Memory B cell (primary cell): ENCODE results near the gene CSNK1A1L.

ENCODE experiments used
- ATAC-seq: fragments of 150-1000 bp; cut with Tn5 transposase; 2 replicates; pipeline ENCODE4 v1.10.0; 2021; ENCODE audit warnings: low read depth, mild to moderate bottlenecking, moderate library complexity
- DNase-seq, 2 donors: peaks; one replicate each; pipeline ENCODE4 v3.0.0; 2022; ENCODE audit warnings: low spot score in 2 of 2
- H3K27ac Mint-ChIP-seq: one replicate; pipeline ENCODE4 v1.8.0; 2022; ENCODE audit warnings: mild to moderate bottlenecking, moderate library complexity, mixed read lengths
- H3K27me3 Mint-ChIP-seq: one replicate; pipeline ENCODE4 v1.8.0; 2022; ENCODE audit warnings: mixed read lengths
- H3K36me3 Mint-ChIP-seq: one replicate; pipeline ENCODE4 v1.8.0; 2022; ENCODE audit warnings: mild to moderate bottlenecking, mixed read lengths
- H3K4me1 Mint-ChIP-seq: one replicate; pipeline ENCODE4 v1.8.0; 2022; ENCODE audit warnings: mixed read lengths
- H3K4me3 Mint-ChIP-seq: one replicate; pipeline ENCODE4 v1.8.0; 2022; ENCODE audit warnings: mild to moderate bottlenecking, moderate library complexity, mixed read lengths
- H3K9me3 Mint-ChIP-seq: one replicate; pipeline ENCODE4 v1.8.0; 2022; ENCODE audit warnings: mixed read lengths

Gene CSNK1A1L

DNA sequence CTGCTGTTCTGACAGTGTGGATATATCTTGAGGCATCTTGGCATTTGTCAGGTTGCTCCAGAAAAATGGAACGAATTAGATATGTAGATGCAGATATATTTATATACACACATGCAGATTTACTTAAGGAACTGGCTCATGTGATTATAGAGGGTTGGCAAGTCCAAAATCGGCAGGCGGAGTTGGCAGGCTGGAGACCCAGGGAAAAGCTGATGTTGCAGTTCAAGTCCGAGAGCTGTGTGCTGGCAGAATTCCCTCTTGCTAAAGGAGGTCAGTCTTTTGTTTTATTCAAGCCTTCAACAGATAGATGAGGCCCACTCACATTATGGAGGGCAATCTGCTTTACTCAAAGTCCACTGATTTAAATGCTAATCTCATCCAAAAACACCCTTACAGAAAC is 24.4 kb upstream of the CSNK1A1L start:
- ATAC-seq (no peak), DNase-seq (no peak)
- no peaks in the 10 kb centered on the region for H3K9me3 Mint-ChIP-seq
- H3K27me3 Mint-ChIP-seq = no peaks in the 10 kb centered on the region
- no peaks in the 10 kb centered on the region for H3K36me3 Mint-ChIP-seq
- no peak overlapping the region for H3K4me3 Mint-ChIP-seq
- H3K4me1 Mint-ChIP-seq = no peaks in the 10 kb centered on the region
- no peak overlapping the region for H3K27ac Mint-ChIP-seq

DNA sequence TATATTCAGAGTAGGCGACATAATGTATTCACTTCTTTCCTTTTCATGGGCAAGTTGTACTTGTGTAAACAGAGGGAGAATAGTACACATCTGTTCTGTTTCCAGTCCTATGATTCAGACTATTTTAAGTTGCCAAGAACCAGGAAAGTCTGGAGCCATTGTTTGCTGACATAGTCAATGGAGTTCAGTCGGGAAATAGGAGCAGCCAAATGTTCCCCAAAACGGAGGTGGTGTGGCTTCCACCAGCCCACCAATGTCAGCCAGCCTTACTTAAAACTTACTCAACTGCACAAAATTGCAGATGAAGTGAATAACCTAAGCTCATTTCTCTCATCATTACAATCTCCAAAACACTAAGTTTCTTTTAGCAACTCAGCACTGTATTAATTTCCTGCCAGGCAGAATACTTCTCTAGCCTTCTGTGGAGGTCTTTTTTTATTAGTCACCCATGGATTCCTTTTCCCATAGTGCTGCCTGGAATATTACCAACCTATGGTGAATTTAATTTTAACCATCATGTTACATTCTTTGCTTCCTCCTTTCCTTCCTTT is 22.3 kb upstream of the CSNK1A1L start:
- Mint-ChIP-seq H3K4me1 (no peaks in the 10 kb centered on the region), H3K27me3 (no peaks in the 10 kb centered on the region), H3K36me3 (no peaks in the 10 kb centered on the region), H3K4me3 (no peak overlapping the region), H3K27ac (no peak overlapping the region), H3K9me3 (no peaks in the 10 kb centered on the region)
- ATAC-seq (no peak), DNase-seq (no peak)

DNA sequence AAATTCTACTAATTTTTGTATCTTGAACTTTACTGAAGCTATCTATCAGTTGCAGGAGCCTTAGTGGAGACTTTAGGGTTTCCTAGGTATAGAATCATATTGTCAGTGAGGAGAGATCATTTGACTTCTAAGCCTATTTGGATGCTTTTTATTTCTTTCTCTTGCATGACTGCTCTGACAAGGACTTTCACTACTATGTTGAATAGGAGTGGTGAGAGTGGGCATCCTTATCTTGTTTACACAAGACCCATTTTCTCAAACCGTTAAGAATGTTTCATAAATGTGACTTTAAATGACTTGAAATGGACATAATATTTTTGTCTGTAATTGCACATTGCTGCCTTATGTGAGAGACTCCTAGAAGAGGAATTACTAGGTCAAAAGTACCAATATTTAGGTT is 17.9 kb upstream of the CSNK1A1L start:
- Mint-ChIP-seq H3K4me1 (peaks cover 3% of the 10 kb centered on the region), H3K27me3 (peaks cover 3% of the 10 kb centered on the region), H3K4me3 (no peak overlapping the region), H3K9me3 (no peaks in the 10 kb centered on the region), H3K36me3 (no peaks in the 10 kb centered on the region), H3K27ac (no peak overlapping the region)
- DNase-seq (no peak), ATAC-seq (no peak)

DNA sequence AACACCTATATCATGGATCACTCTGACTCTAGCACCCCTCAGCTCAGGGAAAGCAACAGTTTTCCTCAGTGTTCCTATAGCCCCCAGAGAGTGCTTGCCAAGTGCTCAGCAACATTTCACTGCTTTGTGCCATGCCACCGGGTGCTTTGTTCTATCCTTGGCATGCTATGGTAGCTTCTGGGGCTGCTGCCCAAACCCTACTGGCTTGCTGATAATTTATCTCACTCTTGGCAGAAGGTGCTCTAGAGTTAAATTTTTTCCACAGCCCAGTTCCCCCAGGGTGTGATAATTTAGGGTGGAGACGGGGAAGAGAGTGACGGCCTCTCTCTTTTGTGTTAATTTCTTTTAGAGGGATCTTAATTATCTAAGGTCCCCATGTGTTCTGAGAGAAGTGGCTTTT is 12.6 kb upstream of the CSNK1A1L start:
- Mint-ChIP-seq H3K27ac (no peak overlapping the region), H3K4me3 (no peak overlapping the region), H3K4me1 (peaks cover 3% of the 10 kb centered on the region), H3K9me3 (no peaks in the 10 kb centered on the region), H3K36me3 (no peaks in the 10 kb centered on the region), H3K27me3 (peaks cover 3% of the 10 kb centered on the region)
- ATAC-seq = no peak
- no peak for DNase-seq

DNA sequence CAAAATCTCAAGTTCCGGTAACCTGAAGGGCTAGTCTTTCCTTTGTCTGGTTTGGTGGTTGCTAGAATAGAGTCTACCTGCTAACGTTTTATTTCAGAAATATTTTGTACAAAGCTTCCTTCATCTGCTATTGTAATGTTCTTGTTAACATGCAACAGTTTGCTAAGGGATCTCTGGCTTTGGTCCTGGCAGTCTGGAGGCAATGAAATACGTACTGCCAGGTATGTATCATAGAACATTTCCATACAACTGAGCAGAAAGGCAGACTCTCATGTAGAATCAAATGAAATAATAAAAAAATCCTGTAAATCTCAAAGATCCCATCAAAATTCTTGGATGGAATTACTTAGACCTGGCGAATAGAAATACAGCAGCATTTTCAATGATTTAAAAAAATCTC is 8.8 kb upstream of the CSNK1A1L start:
- DNase-seq (no peak), ATAC-seq (no peak)
- H3K4me3 Mint-ChIP-seq = no peak overlapping the region
- H3K4me1 Mint-ChIP-seq = no peaks in the 10 kb centered on the region
- H3K36me3 Mint-ChIP-seq = no peaks in the 10 kb centered on the region
- no peaks in the 10 kb centered on the region for H3K9me3 Mint-ChIP-seq
- H3K27ac Mint-ChIP-seq = no peak overlapping the region
- H3K27me3 Mint-ChIP-seq = no peaks in the 10 kb centered on the region

GRCh38 chr13:37113534-37113933 is 8.1 kb upstream of the CSNK1A1L start:
- DNase-seq (no peak), ATAC-seq (no peak)
- H3K9me3 Mint-ChIP-seq = no peaks in the 10 kb centered on the region
- no peaks in the 10 kb centered on the region for H3K36me3 Mint-ChIP-seq
- no peak overlapping the region for H3K27ac Mint-ChIP-seq
- H3K27me3 Mint-ChIP-seq = peaks cover under 1% of the 10 kb centered on the region
- no peak overlapping the region for H3K4me3 Mint-ChIP-seq
- no peaks in the 10 kb centered on the region for H3K4me1 Mint-ChIP-seq

- ATAC-seq (no peak), DNase-seq (no peak)
- Mint-ChIP-seq H3K4me3 (no peak overlapping the region), H3K4me1 (no peaks in the 10 kb centered on the region), H3K36me3 (no peaks in the 10 kb centered on the region), H3K27me3 (peaks cover 4% of the 10 kb centered on the region), H3K9me3 (no peaks in the 10 kb centered on the region), H3K27ac (no peak overlapping the region)
These were observed 3.7 kb upstream of the CSNK1A1L start for GRCh38 chr13:37109051-37109678.

DNA sequence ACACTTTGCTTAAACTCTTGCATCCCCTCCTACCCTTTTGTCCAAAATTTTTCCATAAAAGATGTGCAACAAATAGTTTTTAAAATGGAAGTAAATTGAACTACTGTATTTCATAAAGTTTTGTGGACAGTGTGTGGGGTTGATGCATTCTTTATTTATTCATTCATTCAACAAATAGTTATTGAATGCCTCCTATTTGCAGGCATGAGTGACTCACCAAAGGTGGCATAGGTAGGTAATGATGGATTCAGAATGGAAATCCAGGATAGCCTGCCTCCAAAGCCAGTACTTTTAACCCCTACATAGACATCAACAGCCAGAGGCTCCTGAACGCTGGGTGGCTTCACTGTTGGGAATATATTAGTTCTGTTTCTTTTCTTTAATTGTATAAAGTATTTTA is 2.4 kb upstream of the CSNK1A1L start:
- H3K9me3 Mint-ChIP-seq = no peaks in the 10 kb centered on the region
- peaks cover 4% of the 10 kb centered on the region for H3K27me3 Mint-ChIP-seq
- no peaks in the 10 kb centered on the region for H3K4me1 Mint-ChIP-seq
- no peak overlapping the region for H3K27ac Mint-ChIP-seq
- no peaks in the 10 kb centered on the region for H3K36me3 Mint-ChIP-seq
- DNase-seq (no peak), ATAC-seq (no peak)
- no peak overlapping the region for H3K4me3 Mint-ChIP-seq

DNA sequence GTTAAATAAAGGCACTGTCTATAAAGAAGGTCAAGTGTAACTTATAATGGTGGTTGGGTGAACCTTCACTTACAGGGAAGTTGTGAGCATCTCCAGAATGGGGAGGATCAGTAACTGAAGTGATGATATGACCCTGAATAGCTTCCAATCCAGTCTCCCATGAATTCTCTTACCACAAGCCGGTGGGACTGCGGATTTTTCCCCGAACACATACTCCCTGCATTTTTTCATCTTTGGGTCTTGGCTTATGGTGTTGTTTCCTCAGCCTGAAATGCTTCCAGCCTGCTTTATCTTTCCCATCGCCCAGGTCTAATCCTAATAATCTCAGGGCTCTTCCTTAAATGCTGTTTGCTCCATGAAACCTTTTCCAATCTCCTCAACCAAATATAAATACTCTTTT is 2.0 kb upstream of the CSNK1A1L start:
- Mint-ChIP-seq H3K36me3 (no peaks in the 10 kb centered on the region), H3K9me3 (no peaks in the 10 kb centered on the region), H3K4me1 (no peaks in the 10 kb centered on the region), H3K4me3 (no peak overlapping the region), H3K27me3 (peaks cover 4% of the 10 kb centered on the region), H3K27ac (no peak overlapping the region)
- ATAC-seq (no peak), DNase-seq (no peak)

DNA sequence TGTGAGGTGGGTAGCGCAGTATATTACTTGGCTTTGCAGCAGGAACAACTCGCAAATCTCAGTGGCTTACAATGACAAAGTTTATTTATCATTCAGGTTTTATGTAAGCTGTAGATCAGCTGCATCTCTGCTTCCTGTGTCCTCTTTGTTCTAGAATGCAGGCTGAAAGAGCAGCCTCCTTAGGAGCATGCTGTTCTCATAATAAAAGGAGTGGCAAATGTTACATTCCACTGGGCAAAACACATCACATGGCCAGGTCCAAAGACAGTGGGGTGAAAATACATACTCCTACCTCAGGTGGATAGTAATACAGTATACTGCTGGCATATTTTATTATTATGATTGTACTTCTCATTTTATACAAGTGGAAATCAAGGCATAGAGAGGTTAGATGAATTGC is 1.2 kb upstream of the CSNK1A1L start:
- Mint-ChIP-seq H3K4me3 (no peak overlapping the region), H3K9me3 (no peaks in the 10 kb centered on the region), H3K4me1 (no peaks in the 10 kb centered on the region), H3K36me3 (no peaks in the 10 kb centered on the region), H3K27ac (no peak overlapping the region), H3K27me3 (peaks cover 4% of the 10 kb centered on the region)
- ATAC-seq (no peak), DNase-seq (no peak)

- no peak for ATAC-seq
- Mint-ChIP-seq H3K36me3 (no peaks in the 10 kb centered on the region), H3K4me3 (no peak overlapping the region), H3K27ac (no peak overlapping the region), H3K9me3 (no peaks in the 10 kb centered on the region), H3K4me1 (no peaks in the 10 kb centered on the region), H3K27me3 (peaks cover 3% of the 10 kb centered on the region)
- no peak for DNase-seq
These were observed 2.6 kb downstream of the CSNK1A1L start for GRCh38 chr13:37102896-37103295.

- DNase-seq (no peak), ATAC-seq (no peak)
- Mint-ChIP-seq H3K4me1 (no peaks in the 10 kb centered on the region), H3K27ac (no peak overlapping the region), H3K4me3 (no peak overlapping the region), H3K9me3 (no peaks in the 10 kb centered on the region), H3K27me3 (peaks cover 2% of the 10 kb centered on the region), H3K36me3 (no peaks in the 10 kb centered on the region)
These were observed 4.3 kb downstream of the CSNK1A1L start for GRCh38 chr13:37101201-37101600.

GRCh38 chr13:37100731-37101130 is 4.7 kb downstream of the CSNK1A1L start:
- DNase-seq (no peak), ATAC-seq (no peak)
- Mint-ChIP-seq H3K4me1 (no peaks in the 10 kb centered on the region), H3K36me3 (no peaks in the 10 kb centered on the region), H3K27me3 (peaks cover 2% of the 10 kb centered on the region), H3K9me3 (no peaks in the 10 kb centered on the region), H3K4me3 (no peak overlapping the region), H3K27ac (no peak overlapping the region)

- Mint-ChIP-seq H3K27me3 (peaks cover 4% of the 10 kb centered on the region), H3K9me3 (no peaks in the 10 kb centered on the region), H3K4me1 (no peaks in the 10 kb centered on the region), H3K36me3 (no peaks in the 10 kb centered on the region), H3K4me3 (no peak overlapping the region), H3K27ac (no peak overlapping the region)
- ATAC-seq (no peak), DNase-seq (no peak)
These were observed 8.4 kb downstream of the CSNK1A1L start for GRCh38 chr13:37097076-37097475.

- H3K4me1 Mint-ChIP-seq = no peaks in the 10 kb centered on the region
- H3K27me3 Mint-ChIP-seq = peaks cover 6% of the 10 kb centered on the region
- no peaks in the 10 kb centered on the region for H3K9me3 Mint-ChIP-seq
- DNase-seq = no peak
- no peak overlapping the region for H3K4me3 Mint-ChIP-seq
- H3K27ac Mint-ChIP-seq = no peak overlapping the region
- ATAC-seq = no peak
- H3K36me3 Mint-ChIP-seq = no peaks in the 10 kb centered on the region
These were observed 10.6 kb downstream of the CSNK1A1L start for GRCh38 chr13:37094840-37095239.
